ENCODE data around the gene HABP2. TPM values are rescaled to one million over a fixed set of nuclear protein-coding genes. Genes with fewer than 3 reads are reported as not detected.

Gene HABP2
- total RNA-seq, 1 donor from 2014 or later: not detected

DNA sequence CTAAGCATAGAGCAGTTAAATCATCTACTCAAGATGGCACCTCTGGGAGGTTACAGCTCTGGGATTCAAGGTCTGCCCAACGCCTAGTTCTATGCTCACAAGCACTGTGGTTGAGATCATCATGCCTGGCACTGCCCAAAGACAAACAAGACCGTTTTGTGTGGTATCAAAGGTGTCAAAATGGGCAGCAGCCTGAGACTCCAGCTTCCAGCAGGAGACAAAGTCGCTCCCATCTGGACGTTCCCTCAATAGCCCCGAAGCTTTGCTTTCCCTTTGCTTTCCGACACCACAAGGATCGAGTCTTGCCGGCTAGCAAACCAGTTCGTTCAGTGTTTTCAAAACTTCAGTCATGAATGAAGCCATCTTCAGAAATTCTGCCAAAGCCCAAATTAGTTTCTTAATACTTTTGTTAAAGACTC lies 5.1 kb downstream of the HABP2 start:
- H3K4me1 Mint-ChIP-seq: no peaks in the 10 kb centered on the region
- DNase-seq (no peak), ATAC-seq (ENCODE audit: low read depth) (no peak)
- TF ChIP-seq, protein P1, sequence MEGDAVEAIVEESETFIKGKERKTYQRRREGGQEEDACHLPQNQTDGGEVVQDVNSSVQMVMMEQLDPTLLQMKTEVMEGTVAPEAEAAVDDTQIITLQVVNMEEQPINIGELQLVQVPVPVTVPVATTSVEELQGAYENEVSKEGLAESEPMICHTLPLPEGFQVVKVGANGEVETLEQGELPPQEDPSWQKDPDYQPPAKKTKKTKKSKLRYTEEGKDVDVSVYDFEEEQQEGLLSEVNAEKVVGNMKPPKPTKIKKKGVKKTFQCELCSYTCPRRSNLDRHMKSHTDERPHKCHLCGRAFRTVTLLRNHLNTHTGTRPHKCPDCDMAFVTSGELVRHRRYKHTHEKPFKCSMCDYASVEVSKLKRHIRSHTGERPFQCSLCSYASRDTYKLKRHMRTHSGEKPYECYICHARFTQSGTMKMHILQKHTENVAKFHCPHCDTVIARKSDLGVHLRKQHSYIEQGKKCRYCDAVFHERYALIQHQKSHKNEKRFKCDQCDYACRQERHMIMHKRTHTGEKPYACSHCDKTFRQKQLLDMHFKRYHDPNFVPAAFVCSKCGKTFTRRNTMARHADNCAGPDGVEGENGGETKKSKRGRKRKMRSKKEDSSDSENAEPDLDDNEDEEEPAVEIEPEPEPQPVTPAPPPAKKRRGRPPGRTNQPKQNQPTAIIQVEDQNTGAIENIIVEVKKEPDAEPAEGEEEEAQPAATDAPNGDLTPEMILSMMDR (IDR thresholded peaks at IDR 0.05): no peak
- H3K9me3 Mint-ChIP-seq: no peaks in the 10 kb centered on the region
- intact Hi-C loops (cut with micrococcal nuclease): no loop called here
- ChIA-PET CTCF (no interaction called here), POLR2A (no interaction called here)
- peaks cover 16% of the 10 kb centered on the region for H3K27me3 Mint-ChIP-seq
- no peak overlapping the region for H3K4me3 Mint-ChIP-seq
- H3K27ac Mint-ChIP-seq: no peak overlapping the region
- H3K36me3 Mint-ChIP-seq (ENCODE audit: low read depth): no peaks in the 10 kb centered on the region

DNA sequence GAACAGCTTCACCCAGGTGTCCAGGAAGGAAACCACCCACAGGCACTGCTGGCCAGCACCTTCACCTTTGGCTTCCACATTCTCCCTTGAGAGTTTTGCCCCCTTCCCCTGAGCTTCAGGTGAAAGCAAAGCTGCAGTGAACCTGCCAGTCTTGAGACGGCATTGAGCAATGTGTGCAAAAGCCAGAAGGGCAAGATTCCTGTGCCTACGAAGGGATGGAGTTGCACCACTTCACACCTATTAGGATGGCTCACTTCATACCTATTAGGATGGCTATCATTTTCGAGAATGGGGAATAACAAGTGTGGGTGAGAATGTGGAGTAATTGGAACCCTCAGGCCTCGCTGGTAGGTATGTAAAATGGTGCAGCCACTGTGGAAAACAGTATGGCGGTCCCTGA lies 7.2 kb downstream of the HABP2 start:
- no peak overlapping the region for H3K4me3 Mint-ChIP-seq
- no peak for ATAC-seq (ENCODE audit: low read depth)
- peaks cover 5% of the 10 kb centered on the region for H3K4me1 Mint-ChIP-seq
- H3K27ac Mint-ChIP-seq: no peak overlapping the region
- no peaks in the 10 kb centered on the region for H3K9me3 Mint-ChIP-seq
- DNase-seq: no peak
- H3K36me3 Mint-ChIP-seq (ENCODE audit: low read depth): no peaks in the 10 kb centered on the region
- ChIA-PET POLR2A (no interaction called here), CTCF (no interaction called here)
- TF ChIP-seq, protein P1 (IDR thresholded peaks at IDR 0.05): no peak
- peaks cover 14% of the 10 kb centered on the region for H3K27me3 Mint-ChIP-seq
- intact Hi-C loops (cut with micrococcal nuclease): loop anchor here (5.0 kb wide), 1 partner anchor 838 kb away; no protein-coding TSS in a partner anchor

DNA sequence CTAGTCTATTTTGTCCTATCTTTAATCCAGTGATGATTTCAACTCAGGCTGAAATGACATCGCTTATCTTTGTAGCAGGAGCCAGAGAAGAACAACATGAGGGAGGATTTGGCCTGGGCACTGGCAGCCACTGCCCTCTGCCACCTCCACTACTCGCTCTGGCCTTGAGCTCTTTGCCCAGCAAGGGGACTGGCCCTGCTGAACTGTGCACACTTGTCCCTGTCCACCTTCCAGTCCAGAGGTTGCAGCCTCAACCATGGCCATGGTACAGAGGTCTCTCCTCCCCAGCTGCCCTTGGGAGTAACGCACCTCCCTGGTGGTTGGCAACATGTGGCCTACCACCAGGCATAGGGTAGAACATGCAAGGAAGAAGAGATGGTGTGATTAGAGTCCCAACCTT lies 8.4 kb downstream of the HABP2 start:
- Mint-ChIP-seq H3K27me3 (peaks cover 14% of the 10 kb centered on the region), H3K9me3 (no peaks in the 10 kb centered on the region), H3K27ac (no peak overlapping the region), H3K4me1 (peaks cover 5% of the 10 kb centered on the region), H3K4me3 (no peak overlapping the region), H3K36me3 (ENCODE audit: low read depth) (no peaks in the 10 kb centered on the region)
- DNase-seq (no peak), ATAC-seq (ENCODE audit: low read depth) (no peak)
- TF ChIP-seq, protein P1 (IDR thresholded peaks at IDR 0.05): no peak
- POLR2A ChIA-PET: no interaction called here
- intact Hi-C loops (cut with micrococcal nuclease): loop anchor here (5.0 kb wide), 1 partner anchor 839 kb away; no protein-coding TSS in a partner anchor
- CTCF ChIA-PET: no interaction called here

DNA sequence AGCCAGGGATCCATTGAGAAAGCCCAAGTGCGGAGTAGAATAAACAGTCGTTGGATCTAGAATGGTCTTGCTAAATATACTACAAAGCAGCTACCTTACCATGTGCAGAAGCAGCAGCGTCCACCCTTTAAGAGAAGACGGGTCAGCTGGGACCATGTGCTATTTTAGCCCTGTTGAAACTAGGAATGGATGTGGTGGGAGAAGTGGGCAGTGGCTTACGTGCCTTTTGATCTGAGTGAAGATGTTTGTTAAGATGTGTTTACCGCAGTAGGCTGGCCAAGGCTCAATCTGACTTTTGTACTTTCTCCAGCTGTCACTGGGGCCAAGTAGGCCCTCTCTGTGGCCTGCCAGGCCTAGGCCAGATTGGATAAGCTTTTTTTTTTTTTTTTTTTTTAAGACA lies 9.2 kb downstream of the HABP2 start:
- TF ChIP-seq, protein P1 (IDR thresholded peaks at IDR 0.05): no peak
- CTCF ChIA-PET: no interaction called here
- Mint-ChIP-seq H3K27ac (no peak overlapping the region), H3K27me3 (peaks cover 12% of the 10 kb centered on the region), H3K4me3 (no peak overlapping the region), H3K36me3 (ENCODE audit: low read depth) (no peaks in the 10 kb centered on the region), H3K9me3 (no peaks in the 10 kb centered on the region), H3K4me1 (peaks cover 5% of the 10 kb centered on the region)
- no peak for DNase-seq
- ATAC-seq (ENCODE audit: low read depth): no peak
- intact Hi-C loops (cut with micrococcal nuclease): loop anchor here (5.0 kb wide), 1 partner anchor 840 kb away; no protein-coding TSS in a partner anchor
- POLR2A ChIA-PET: no interaction called here

DNA sequence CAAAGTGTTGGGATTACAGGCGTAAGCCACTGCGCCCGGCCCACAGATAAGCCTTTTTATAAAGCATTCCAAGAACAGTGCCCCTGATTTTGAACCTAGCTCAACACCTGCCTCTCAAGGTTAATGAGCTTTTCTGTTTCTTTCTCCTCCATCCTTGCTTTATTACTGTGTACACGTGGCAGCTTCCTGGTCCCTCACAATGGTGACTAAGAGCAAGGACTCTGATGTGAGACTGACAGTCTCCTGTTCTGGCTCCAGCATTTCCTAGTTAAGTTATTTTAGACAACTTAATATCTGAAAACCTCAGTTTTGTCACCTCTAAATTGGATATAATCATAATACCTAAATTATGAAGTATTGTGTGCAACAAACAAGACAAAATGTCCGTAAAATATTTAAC lies 9.9 kb downstream of the HABP2 start:
- Mint-ChIP-seq H3K4me3 (no peak overlapping the region), H3K4me1 (peaks cover 5% of the 10 kb centered on the region), H3K27me3 (peaks cover 9% of the 10 kb centered on the region), H3K36me3 (ENCODE audit: low read depth) (no peaks in the 10 kb centered on the region), H3K27ac (no peak overlapping the region), H3K9me3 (no peaks in the 10 kb centered on the region)
- CTCF ChIA-PET: interaction anchor here (1.2 kb wide), 1 partner anchor 10 kb away, joined by 5 read pairs; no protein-coding TSS in a partner anchor
- ATAC-seq (ENCODE audit: low read depth) (no peak), DNase-seq (no peak)
- TF ChIP-seq, protein P1 (IDR thresholded peaks at IDR 0.05): no peak
- intact Hi-C loops (cut with micrococcal nuclease): loop anchor here (1.0 to 5.0 kb wide), 2 partner anchors 840 to 1090 kb away; no protein-coding TSS in a partner anchor
- POLR2A ChIA-PET: no interaction called here
